WTC11 (cell line): ENCODE results near the gene FRS2. TPM values are rescaled to one million over a fixed set of nuclear protein-coding genes. Genes with fewer than 3 reads are reported as not detected.

ENCODE experiments used
- ATAC-seq: fragments of 200-7000 bp; cut with Tn5 transposase; 2 replicates; pipeline ENCODE4 v1.10.0; 2021; ENCODE audit warnings: mild to moderate bottlenecking, moderate library complexity
- CTCF ChIA-PET: fragments of 300-600 bp; sonication (Branson Sonifier 250); formaldehyde crosslinking; loops from one replicate; lab custom pipeline; 2021; ENCODE audit warnings: antibody characterized with exemption; lab: Charles Lee
- POLR2A ChIA-PET: fragments of 350-600 bp; sonication (Branson Sonifier 250); formaldehyde crosslinking; loops from one replicate; lab custom pipeline; 2021; ENCODE audit warnings: antibody characterized with exemption; lab: Charles Lee
- DNase-seq: peaks from one replicate; pipeline ENCODE4 v3.0.0; 2021; ENCODE audit warnings: low spot score
- H3K27ac Mint-ChIP-seq: 2 replicates; pipeline ENCODE4 v1.8.0; 2021; ENCODE audit warnings: mixed read lengths
- H3K27me3 Mint-ChIP-seq: 2 replicates; pipeline ENCODE4 v1.8.0; 2021; ENCODE audit warnings: low read depth, mild to moderate bottlenecking, moderate library complexity, mixed read lengths
- H3K36me3 Mint-ChIP-seq: 2 replicates; pipeline ENCODE4 v1.8.0; 2021; ENCODE audit warnings: mixed read lengths
- H3K4me1 Mint-ChIP-seq: 2 replicates; pipeline ENCODE4 v1.8.0; 2022; ENCODE audit warnings: mixed read lengths
- H3K4me3 Mint-ChIP-seq: 2 replicates; pipeline ENCODE4 v1.8.0; 2021; ENCODE audit warnings: mild to moderate bottlenecking, moderate library complexity, mixed read lengths
- H3K9me3 Mint-ChIP-seq: 2 replicates; pipeline ENCODE4 v1.8.0; 2021; ENCODE audit warnings: mixed read lengths
- ATF2 ChIP-seq: sonication (generic); formaldehyde crosslinking; IDR thresholded peaks from 2 replicates; pipeline ENCODE4 v1.8.1; 2022; ENCODE audit warnings: low read depth, missing genetic modification reagents, borderline replicate concordance
- CDX4 ChIP-seq: fragments of 250-450 bp; sonication (Bioruptor Pico); IDR thresholded peaks from 2 replicates; pipeline ENCODE4 v1.9.0; 2021; ENCODE audit warnings: moderate library complexity, mild to moderate bottlenecking, inconsistent platforms, borderline replicate concordance
- ESRRA ChIP-seq: sonication (generic); formaldehyde crosslinking; IDR thresholded peaks from 2 replicates; pipeline ENCODE4 v1.8.1; 2022; ENCODE audit warnings: mild to moderate bottlenecking, missing genetic modification reagents, borderline replicate concordance
- FOXP4 ChIP-seq: sonication (generic); formaldehyde crosslinking; IDR thresholded peaks from 2 replicates; pipeline ENCODE4 v1.8.0; 2022; ENCODE audit warnings: mild to moderate bottlenecking, missing genetic modification reagents
- GABPB1 ChIP-seq: sonication (generic); formaldehyde crosslinking; IDR thresholded peaks from 2 replicates; pipeline ENCODE4 v1.8.1; 2023; ENCODE audit warnings: mild to moderate bottlenecking, missing genetic modification reagents
- GTF2I ChIP-seq: fragments of 250-450 bp; sonication (Bioruptor Pico); conservative IDR thresholded peaks from 2 replicates; pipeline ENCODE4 v1.4.0; 2021; ENCODE audit warnings: mild to moderate bottlenecking
- IRF2 ChIP-seq: sonication (generic); formaldehyde crosslinking; IDR thresholded peaks from 2 replicates; pipeline ENCODE4 v1.8.0; 2022; ENCODE audit warnings: low read depth, missing genetic modification reagents, borderline replicate concordance
- MAX ChIP-seq: sonication (generic); formaldehyde crosslinking; IDR thresholded peaks from 2 replicates; pipeline ENCODE4 v1.8.0; 2022; ENCODE audit warnings: mild to moderate bottlenecking, missing genetic modification reagents
- MYBL2 ChIP-seq: sonication (generic); formaldehyde crosslinking; IDR thresholded peaks from 2 replicates; pipeline ENCODE4 v1.8.1; 2023; ENCODE audit warnings: mild to moderate bottlenecking, moderate library complexity, missing genetic modification reagents
- NFATC4 ChIP-seq: fragments of 250-450 bp; sonication (Bioruptor Pico); IDR thresholded peaks from 2 replicates; pipeline ENCODE4 v1.9.0; 2021; ENCODE audit warnings: mild to moderate bottlenecking
- NFE2L1 ChIP-seq: sonication (generic); formaldehyde crosslinking; IDR thresholded peaks from 2 replicates; pipeline ENCODE4 v1.8.1; 2023; ENCODE audit warnings: missing genetic modification reagents
- NR2C2 ChIP-seq: sonication (generic); formaldehyde crosslinking; IDR thresholded peaks from 2 replicates; pipeline ENCODE4 v1.8.0; 2022; ENCODE audit warnings: mild to moderate bottlenecking, missing genetic modification reagents
- PRRX2 ChIP-seq: fragments of 250-450 bp; sonication (Bioruptor Pico); IDR thresholded peaks from 2 replicates; pipeline ENCODE4 v1.8.0; 2021; ENCODE audit warnings: mild to moderate bottlenecking
- STAT6 ChIP-seq: sonication (generic); formaldehyde crosslinking; conservative IDR thresholded peaks from 2 replicates; pipeline ENCODE4 v1.8.1; 2023; ENCODE audit warnings: mild to moderate bottlenecking, low read depth, missing genetic modification reagents, moderate library complexity
- ZNF138 ChIP-seq: sonication (generic); formaldehyde crosslinking; conservative IDR thresholded peaks from 2 replicates; pipeline ENCODE4 v1.8.1; 2022; ENCODE audit warnings: mild to moderate bottlenecking, moderate library complexity, missing genetic modification reagents
- ZNF317 ChIP-seq: sonication (generic); formaldehyde crosslinking; IDR thresholded peaks from 2 replicates; pipeline ENCODE4 v1.8.1; 2023; ENCODE audit warnings: low read depth, mild to moderate bottlenecking, moderate library complexity, missing genetic modification reagents, borderline replicate concordance
- ZNF396 ChIP-seq: fragments of 250-450 bp; sonication (Bioruptor Pico); IDR thresholded peaks from 2 replicates; pipeline ENCODE4 v1.8.0; 2021; ENCODE audit warnings: mild to moderate bottlenecking, moderate library complexity, borderline replicate concordance
- ZNF532 ChIP-seq: fragments of 250-450 bp; sonication (Bioruptor Pico); IDR thresholded peaks from 2 replicates; pipeline ENCODE4 v1.9.0; 2021; ENCODE audit warnings: mild to moderate bottlenecking, borderline replicate concordance
- total RNA-seq: library from RNA; stranded (reverse); gene quantifications from 3 replicates; pipeline ENCODE4 v1.2.3, GENCODE V29; 2021

Gene FRS2
- total RNA-seq, 1 experiment from 2014 or later = 26.1 TPM

GRCh38 chr12:69468237-69469026 lies 1.8 kb upstream of the FRS2 start (continued):
- TF ChIP-seq ZNF532 (CRISPR knock-in tag) (no peak), CDX4 (no peak)

GRCh38 chr12:69469854-69470188 lies 367 bp upstream of the FRS2 start:
- TF ChIP-seq ATF2 (no peak), ZNF138 (no peak), GABPB1 (CRISPR knock-in tag) (no peak), ZNF317 (CRISPR knock-in tag) (no peak), FOXP4 (CRISPR knock-in tag) (no peak), ZNF396 (CRISPR knock-in tag) (no peak), GTF2I (no peak), ESRRA (no peak), PRRX2 (CRISPR knock-in tag) (no peak), MYBL2 (CRISPR knock-in tag) (no peak), STAT6 (CRISPR knock-in tag) (no peak), NFE2L1 (CRISPR knock-in tag) (no peak), MAX (CRISPR knock-in tag) (no peak), NR2C2 (CRISPR knock-in tag) (no peak), IRF2 (CRISPR knock-in tag) (no peak), NFATC4 (no peak)
- Mint-ChIP-seq H3K27ac (peak overlapping the region; percentile 94), H3K9me3 (no peaks in the 10 kb centered on the region), H3K36me3 (no peaks in the 10 kb centered on the region), H3K4me1 (peaks cover 68% of the 10 kb centered on the region), H3K4me3 (peak overlapping the region; percentile 91), H3K27me3 (no peaks in the 10 kb centered on the region)
- ChIA-PET POLR2A (interaction anchor here (1.4 kb wide), 2 partner anchors 65 to 115 kb away, joined by 5 to 6 read pairs; partner anchors contain the start of gene CCT2), CTCF (interaction anchor here (0.9 to 1.6 kb wide), 7 partner anchors 11 to 113 kb away, joined by 3 to 10 read pairs (median 3); no protein-coding TSS in a partner anchor)
- DNase-seq (no peak), ATAC-seq (no peak)
